Stomach (tissue), 9 donors: ENCODE data around the gene CAPN3. TPM values are rescaled to one million over a fixed set of nuclear protein-coding genes. Genes with fewer than 3 reads are reported as not detected.
A peak's percentile ranks its signal among the peaks of the same experiment; 100 is the strongest.

Experiments used
- DNase-seq, 2 donors: peaks; one replicate each; pipeline versions ENCODE4 v3.0.0 to v3.0.0-alpha.2; 2013 to 2019
- H3K27ac ChIP-seq, 5 donors: fragments of 200-600 bp in 4 of 5; sonication (generic) in 4 of 5; one replicate each; pipeline ENCODE4 v1.5.1; 2013 to 2019; ENCODE audit warnings: mild to moderate bottlenecking in 1 of 5, moderate library complexity in 1 of 5
- H3K27me3 ChIP-seq, 3 donors: fragments of 200-600 bp; sonication (generic); one replicate each; pipeline ENCODE4 v1.5.1; 2017 to 2019; ENCODE audit warnings: mixed run types in 1 of 3
- H3K36me3 ChIP-seq, 4 donors: fragments of 200-600 bp; sonication (generic); 1 replicate in 3 of 4; 2 replicates in 1 of 4; pipeline ENCODE4 v1.5.1; 2016 to 2019
- H3K4me1 ChIP-seq, 4 donors: fragments of 200-600 bp; sonication (generic); one replicate each; pipeline ENCODE4 v1.5.1; 2016 to 2019
- H3K4me3 ChIP-seq, 4 donors: fragments of 200-600 bp; sonication (generic) in 3 of 4; one replicate each; pipeline ENCODE4 v1.5.1; 2016 to 2019; ENCODE audit warnings: mild to moderate bottlenecking in 1 of 4
- H3K9me3 ChIP-seq, 4 donors: fragments of 200-600 bp; sonication (generic); one replicate each; pipeline ENCODE4 v1.5.1; 2016 to 2019
- EP300 ChIP-seq: sonication (generic); formaldehyde crosslinking; IDR thresholded peaks from one replicate; pipeline ENCODE4 v1.6.1; 2017; ENCODE audit warnings: antibody characterized with exemption
- POLR2A ChIP-seq, 4 donors: fragments of 450-650 bp; IDR thresholded peaks; one replicate each; pipeline ENCODE4 v1.6.1; 2016; ENCODE audit warnings: antibody characterized with exemption in 4 of 4, control low read depth in 2 of 4, mild to moderate bottlenecking in 1 of 4, moderate library complexity in 1 of 4
- POLR2AphosphoS5 ChIP-seq, 3 donors: sonication (generic); formaldehyde crosslinking; IDR thresholded peaks; one replicate each; pipeline ENCODE4 v1.6.1; 2016; ENCODE audit warnings: antibody characterized with exemption in 3 of 3
- WGBS, 5 donors: extraction: QIAGEN DNeasy Blood & Tissue Kit in 3 of 5; methylation state at CpG; one replicate each; pipeline versions ENCODE4 v1.1.5 to v1.1.7; 2013 to 2018; 5-methylcytosine and 5-hydroxymethylcytosine counted together
- intact Hi-C: fragments of 100-400 bp; cut with DNase I; formaldehyde crosslinking; loops from one replicate; pipeline ENCODE4 v1.15.1; 2023; ENCODE audit warnings: low total_unique reads
- polyA plus RNA-seq, 3 donors: library from polyadenylated mRNA; stranded (reverse); fragments of 200-250 nt; gene quantifications; one replicate each; pipeline ENCODE4 v1.2.3, GENCODE V29; 2013
- total RNA-seq, 5 donors: library from RNA; depleted of rRNA; stranded (reverse); fragments of >200 nt; gene quantifications; one replicate each; pipeline versions ENCODE4 v1.1.0 to v1.2.3, GENCODE V29; 2014 to 2016
- TF ChIP-seq, protein P1 (sequence below), 7 experiments: fragments of 450-650 bp in 4 of 7; fragments of 200-600 bp in 3 of 7; sonication (generic) in 3 of 7; IDR thresholded peaks; one replicate each; pipeline ENCODE4 v1.5.1; 2016 to 2019; ENCODE audit warnings: antibody characterized with exemption in 7 of 7, control low read depth in 2 of 7, mild to moderate bottlenecking in 1 of 7
- donor health status: healthy with polysubstance abuse.
- donor health status: Bipolar disorder and iron deficiency.
- donor health status: healthy.

CAPN3 gene
- total and polyA plus RNA-seq, 8 donors, result 0.29 to 244 (median 10.9) TPM

DNA sequence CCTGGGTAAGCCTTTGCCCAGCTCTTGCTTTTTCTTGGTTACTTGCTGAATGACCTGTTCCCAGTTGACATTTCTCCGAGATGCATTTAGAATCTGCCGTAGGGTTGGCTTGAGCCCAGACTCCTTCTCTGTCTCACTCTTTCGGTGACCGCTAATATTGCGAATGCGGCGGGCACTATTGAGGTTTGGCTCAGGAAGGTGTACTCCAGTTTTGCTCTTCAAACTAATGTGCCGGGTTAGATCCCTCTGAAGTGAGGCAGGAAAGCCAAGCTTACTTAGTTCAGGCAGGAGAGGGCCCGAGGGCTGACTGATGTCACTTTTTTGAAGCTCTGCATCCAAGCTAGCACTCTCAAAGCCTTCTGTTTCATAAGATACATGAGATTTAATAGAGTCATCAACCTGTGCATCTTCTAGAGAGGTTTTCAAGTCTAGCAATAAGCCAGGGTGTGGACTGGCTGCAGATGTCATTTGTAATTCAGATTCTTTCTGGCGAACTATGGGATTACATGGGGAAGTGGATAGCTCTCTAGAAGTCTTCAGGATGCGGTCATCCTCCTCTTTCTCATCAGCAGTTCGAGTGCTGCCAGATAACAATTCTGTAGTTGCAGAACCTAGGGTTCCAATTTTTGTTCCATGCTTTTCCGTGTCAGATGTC is 90.6 kb downstream of the CAPN3 start:
- Histone ChIP-seq H3K4me3 (no peak overlapping the region), H3K27me3 (no peaks in the 10 kb centered on the region), H3K36me3 (peaks cover 12 to 89% (median 78%) of the 10 kb centered on the region in 4 donors), H3K27ac (no peak overlapping the region), H3K4me1 (peaks cover 0 to 11% (median 4%) of the 10 kb centered on the region in 4 donors), H3K9me3 (no peaks in the 10 kb centered on the region)
- no peak for DNase-seq
- intact Hi-C loops, result no loop called here
- WGBS, 5 donors, result 96 to 97% (median 96%) methylated on average over 13 of the region's 13 CpGs
- TF ChIP-seq POLR2AphosphoS5 (IDR thresholded peaks at IDR 0.05) (no peak), EP300 (no peak), POLR2A (IDR thresholded peaks at IDR 0.05) (no peak)
- TF ChIP-seq, protein P1, sequence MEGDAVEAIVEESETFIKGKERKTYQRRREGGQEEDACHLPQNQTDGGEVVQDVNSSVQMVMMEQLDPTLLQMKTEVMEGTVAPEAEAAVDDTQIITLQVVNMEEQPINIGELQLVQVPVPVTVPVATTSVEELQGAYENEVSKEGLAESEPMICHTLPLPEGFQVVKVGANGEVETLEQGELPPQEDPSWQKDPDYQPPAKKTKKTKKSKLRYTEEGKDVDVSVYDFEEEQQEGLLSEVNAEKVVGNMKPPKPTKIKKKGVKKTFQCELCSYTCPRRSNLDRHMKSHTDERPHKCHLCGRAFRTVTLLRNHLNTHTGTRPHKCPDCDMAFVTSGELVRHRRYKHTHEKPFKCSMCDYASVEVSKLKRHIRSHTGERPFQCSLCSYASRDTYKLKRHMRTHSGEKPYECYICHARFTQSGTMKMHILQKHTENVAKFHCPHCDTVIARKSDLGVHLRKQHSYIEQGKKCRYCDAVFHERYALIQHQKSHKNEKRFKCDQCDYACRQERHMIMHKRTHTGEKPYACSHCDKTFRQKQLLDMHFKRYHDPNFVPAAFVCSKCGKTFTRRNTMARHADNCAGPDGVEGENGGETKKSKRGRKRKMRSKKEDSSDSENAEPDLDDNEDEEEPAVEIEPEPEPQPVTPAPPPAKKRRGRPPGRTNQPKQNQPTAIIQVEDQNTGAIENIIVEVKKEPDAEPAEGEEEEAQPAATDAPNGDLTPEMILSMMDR (IDR thresholded peaks at IDR 0.05), result no peak

GRCh38 chr15:42450425-42450790 is 91.1 kb downstream of the CAPN3 start:
- intact Hi-C loops, result no loop called here
- Histone ChIP-seq H3K4me1 (peaks cover 0 to 16% (median 6%) of the 10 kb centered on the region in 4 donors), H3K36me3 (peaks cover 12 to 84% (median 73%) of the 10 kb centered on the region in 4 donors), H3K27me3 (no peaks in the 10 kb centered on the region), H3K4me3 (no peak overlapping the region), H3K27ac (no peak overlapping the region), H3K9me3 (no peaks in the 10 kb centered on the region)
- 97 to 99% (median 97%) methylated on average over 4 of the region's 4 CpGs for WGBS, 5 donors
- no peak for DNase-seq
- TF ChIP-seq POLR2A (IDR thresholded peaks at IDR 0.05), result no peak
- TF ChIP-seq, protein P1 (IDR thresholded peaks at IDR 0.05), result no peak
- no peak for TF ChIP-seq EP300

DNA sequence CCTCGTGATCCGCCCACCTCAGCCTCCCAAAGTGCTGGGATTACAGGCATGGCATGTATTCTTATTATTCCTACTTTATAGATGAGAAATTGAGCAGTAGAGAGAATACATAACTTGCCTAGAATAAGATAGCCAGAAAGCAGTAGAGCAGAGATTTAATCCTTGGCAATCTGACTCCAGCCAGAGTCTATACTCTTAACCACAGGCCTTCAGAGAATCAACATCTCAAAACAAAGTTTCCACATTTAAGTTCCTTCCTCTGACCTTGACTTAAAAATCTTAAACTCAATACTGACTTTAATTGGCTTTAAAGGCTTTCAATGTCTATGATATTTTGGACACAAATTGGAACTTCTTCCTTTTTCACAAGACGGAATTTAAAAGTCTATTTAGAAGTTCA is 94.5 kb downstream of the CAPN3 start:
- intact Hi-C loops, result no loop called here

GRCh38 chr15:42456531-42456930 is 97.2 kb downstream of the CAPN3 start:
- Histone ChIP-seq H3K36me3 (peaks cover 0 to 23% (median 12%) of the 10 kb centered on the region in 4 donors), H3K9me3 (no peaks in the 10 kb centered on the region), H3K27ac (peak overlapping the region in 4 of 5 donors; percentile 74 to 85 (median 77)), H3K27me3 (no peaks in the 10 kb centered on the region), H3K4me3 (peak overlapping the region; percentile 7 to 25 (median 17)), H3K4me1 (peaks cover 0 to 45% (median 19%) of the 10 kb centered on the region in 4 donors)
- intact Hi-C loops, result no loop called here
- DNase-seq, result no peak
- TF ChIP-seq POLR2AphosphoS5 (IDR thresholded peaks at IDR 0.05) (no peak), EP300 (no peak), POLR2A (IDR thresholded peaks at IDR 0.05) (no peak)
- TF ChIP-seq, protein P1 (IDR thresholded peaks at IDR 0.05), result no peak

More for the DNA sequence above, 94.5 kb downstream of the CAPN3 start:
- Histone ChIP-seq H3K4me3 (no peak overlapping the region), H3K4me1 (peaks cover 0 to 43% (median 21%) of the 10 kb centered on the region in 4 donors), H3K27ac (no peak overlapping the region), H3K36me3 (peaks cover 12 to 50% (median 39%) of the 10 kb centered on the region in 4 donors), H3K9me3 (no peaks in the 10 kb centered on the region), H3K27me3 (no peaks in the 10 kb centered on the region)
- 95 to 98% (median 96%) methylated on average over 3 of the region's 3 CpGs for WGBS, 5 donors
- TF ChIP-seq EP300 (no peak), POLR2AphosphoS5 (IDR thresholded peaks at IDR 0.05) (no peak), POLR2A (IDR thresholded peaks at IDR 0.05) (no peak)
- TF ChIP-seq, protein P1 (IDR thresholded peaks at IDR 0.05), result no peak
- DNase-seq, result no peak
